K562 (cell line): ENCODE measurements around the gene VTI1B. TPM values are rescaled to one million over a fixed set of nuclear protein-coding genes. Genes with fewer than 3 reads are reported as not detected.
A peak's percentile ranks its signal among the peaks of the same experiment; 100 is the strongest.

ENCODE experiments used
- EP400 ChIP-seq: fragments of 450-650 bp; IDR thresholded peaks from 2 replicates; pipeline ENCODE4 v1.6.1; 2017; ENCODE audit warnings: antibody characterized with exemption, mild to moderate bottlenecking, moderate library complexity
- FOXA3 ChIP-seq, 2 experiments: fragments of 450-650 bp in 1 of 2; sonication (generic) in 1 of 2; formaldehyde crosslinking; IDR thresholded peaks in 1 of 2; conservative IDR thresholded peaks in 1 of 2; 2 replicates each; pipeline versions ENCODE4 v1.4.0 to v1.8.0; 2020 to 2022; ENCODE audit warnings: mild to moderate bottlenecking in 2 of 2, missing genetic modification reagents in 1 of 2
- HNRNPLL ChIP-seq: fragments of 200-400 bp; formaldehyde crosslinking; IDR thresholded peaks from 2 replicates; pipeline ENCODE4 v1.6.1; 2017; ENCODE audit warnings: low read length, low read depth, mild to moderate bottlenecking; ENCODE audit not compliant: poor library complexity, severe bottlenecking
- KDM5B ChIP-seq: fragments of 200-600 bp; sonication (generic); IDR thresholded peaks from 2 replicates; pipeline ENCODE4 v1.6.1; 2012; ENCODE audit warnings: low read depth, mild to moderate bottlenecking, moderate library complexity, low read length, control low read depth, inconsistent platforms; ENCODE audit not compliant: insufficient replicate concordance
- L3MBTL2 ChIP-seq: fragments of 450-650 bp; IDR thresholded peaks from 2 replicates; pipeline ENCODE4 v1.6.1; 2016; ENCODE audit warnings: mild to moderate bottlenecking, moderate library complexity
- NR2C2 ChIP-seq, 2 experiments: fragments of 200-800 bp in 1 of 2; sonication (Bioruptor generic) in 1 of 2; sonication (generic) in 1 of 2; formaldehyde crosslinking in 1 of 2; IDR thresholded peaks; 2 replicates each; pipeline versions ENCODE4 v1.6.1 to v1.8.0; 2016 to 2022; ENCODE audit warnings: mild to moderate bottlenecking in 1 of 2, missing compliant biosample characterization in 1 of 2, missing genetic modification characterization in 1 of 2, missing genetic modification reagents in 1 of 2
- PHF21A ChIP-seq: fragments of 450-650 bp; IDR thresholded peaks from 2 replicates; pipeline ENCODE4 v1.6.1; 2017; ENCODE audit warnings: low read depth, borderline replicate concordance
- RFX5 ChIP-seq: IDR thresholded peaks from 2 replicates; pipeline ENCODE4 v1.6.1; 2011; ENCODE audit warnings: low read depth, mild to moderate bottlenecking, improper control_type of control experiment, low read length
- TSC22D4 ChIP-seq: fragments of 450-650 bp; IDR thresholded peaks from 2 replicates; pipeline ENCODE4 v1.6.1; 2016; ENCODE audit warnings: missing genetic modification characterization, missing biosample characterization, control low read depth
- ZFP1 ChIP-seq: fragments of 450-650 bp; formaldehyde crosslinking; IDR thresholded peaks from 2 replicates; pipeline ENCODE4 v1.4.0; 2020; ENCODE audit warnings: mild to moderate bottlenecking, mixed read lengths
- polyA plus RNA-seq, 8 experiments: library from polyadenylated mRNA; depleted of rRNA in 4 of 8; stranded (reverse) in 5 of 8; unstranded in 3 of 8; fragments of >200 nt; fragmentation: Nextera tagmentation in 2 of 8; fragmentation: Illumina TruSeq in 1 of 8; extraction: Ambion mirVana in 2 of 8; extraction: Trizol in 1 of 8; gene quantifications; 2 replicates each; pipeline versions ENCODE4 v1.2.1 to v1.2.3, GENCODE V29; 2011 to 2014; ENCODE audit warnings: inconsistent platforms in 1 of 8, missing spikeins in 1 of 8
- total RNA-seq, 7 experiments: library from RNA; depleted of rRNA in 6 of 7; stranded (reverse); fragments of >200 nt in 6 of 7; fragmentation: Illumina TruSeq in 2 of 7; extraction: Trizol in 2 of 7; gene quantifications; 2 replicates each; pipeline versions ENCODE4 v1.2.1 to v1.2.3, GENCODE V29; 2011 to 2021; ENCODE audit warnings: low replicate concordance in 1 of 7
- TF ChIP-seq, protein P1 (sequence below), 2 experiments: fragments of 450-650 bp; IDR thresholded peaks; 2 replicates each; pipeline ENCODE4 v1.6.1; 2016; ENCODE audit warnings: mild to moderate bottlenecking in 2 of 2, borderline replicate concordance in 1 of 2, low read depth in 1 of 2, moderate library complexity in 1 of 2
- TF ChIP-seq, protein P2 (sequence below): fragments of 450-650 bp; formaldehyde crosslinking; IDR thresholded peaks from 2 replicates; pipeline ENCODE4 v1.4.0; 2020; ENCODE audit warnings: mild to moderate bottlenecking
- TF ChIP-seq, protein P3 (sequence below): fragments of 250-450 bp; sonication (Bioruptor Pico); IDR thresholded peaks from 2 replicates; pipeline ENCODE4 v1.5.0; 2022; ENCODE audit warnings: mild to moderate bottlenecking

Gene VTI1B
- total and polyA plus RNA-seq, 9 of the 15 experiments (the other 6 are each of a cell fraction or from before 2014, with no cell fraction given) = 7.8 to 69.8 (median 50.1) TPM

DNA sequence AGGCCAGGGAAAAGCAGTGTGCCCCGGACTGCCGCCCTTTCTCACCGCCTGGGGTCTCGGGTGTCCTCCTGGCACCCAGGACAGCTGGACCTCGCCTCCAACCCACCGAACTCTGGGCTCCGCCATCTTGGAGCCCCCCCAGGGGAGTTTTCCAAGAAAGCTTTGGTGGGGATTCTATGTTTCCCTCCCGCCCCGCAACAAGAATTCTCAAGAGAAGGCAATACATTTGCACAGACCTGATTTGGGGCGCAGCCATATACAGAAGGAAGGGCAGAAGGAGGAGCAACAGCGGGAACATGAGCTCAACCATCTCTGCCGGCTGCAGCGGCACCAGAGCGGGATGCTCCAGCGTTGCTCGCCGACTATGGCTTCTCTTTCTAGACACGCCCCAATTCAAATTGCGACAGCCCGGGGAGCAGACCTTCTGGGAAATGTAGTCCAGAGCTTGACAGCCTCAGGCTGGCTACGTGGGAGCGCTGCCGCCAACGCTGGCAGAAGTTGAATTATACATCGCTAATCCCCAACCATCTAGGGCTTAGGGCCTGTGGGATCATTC is 21.0 kb upstream of the VTI1B start, which contains the start of gene RDH11 (continued):
- TF ChIP-seq, protein P1, sequence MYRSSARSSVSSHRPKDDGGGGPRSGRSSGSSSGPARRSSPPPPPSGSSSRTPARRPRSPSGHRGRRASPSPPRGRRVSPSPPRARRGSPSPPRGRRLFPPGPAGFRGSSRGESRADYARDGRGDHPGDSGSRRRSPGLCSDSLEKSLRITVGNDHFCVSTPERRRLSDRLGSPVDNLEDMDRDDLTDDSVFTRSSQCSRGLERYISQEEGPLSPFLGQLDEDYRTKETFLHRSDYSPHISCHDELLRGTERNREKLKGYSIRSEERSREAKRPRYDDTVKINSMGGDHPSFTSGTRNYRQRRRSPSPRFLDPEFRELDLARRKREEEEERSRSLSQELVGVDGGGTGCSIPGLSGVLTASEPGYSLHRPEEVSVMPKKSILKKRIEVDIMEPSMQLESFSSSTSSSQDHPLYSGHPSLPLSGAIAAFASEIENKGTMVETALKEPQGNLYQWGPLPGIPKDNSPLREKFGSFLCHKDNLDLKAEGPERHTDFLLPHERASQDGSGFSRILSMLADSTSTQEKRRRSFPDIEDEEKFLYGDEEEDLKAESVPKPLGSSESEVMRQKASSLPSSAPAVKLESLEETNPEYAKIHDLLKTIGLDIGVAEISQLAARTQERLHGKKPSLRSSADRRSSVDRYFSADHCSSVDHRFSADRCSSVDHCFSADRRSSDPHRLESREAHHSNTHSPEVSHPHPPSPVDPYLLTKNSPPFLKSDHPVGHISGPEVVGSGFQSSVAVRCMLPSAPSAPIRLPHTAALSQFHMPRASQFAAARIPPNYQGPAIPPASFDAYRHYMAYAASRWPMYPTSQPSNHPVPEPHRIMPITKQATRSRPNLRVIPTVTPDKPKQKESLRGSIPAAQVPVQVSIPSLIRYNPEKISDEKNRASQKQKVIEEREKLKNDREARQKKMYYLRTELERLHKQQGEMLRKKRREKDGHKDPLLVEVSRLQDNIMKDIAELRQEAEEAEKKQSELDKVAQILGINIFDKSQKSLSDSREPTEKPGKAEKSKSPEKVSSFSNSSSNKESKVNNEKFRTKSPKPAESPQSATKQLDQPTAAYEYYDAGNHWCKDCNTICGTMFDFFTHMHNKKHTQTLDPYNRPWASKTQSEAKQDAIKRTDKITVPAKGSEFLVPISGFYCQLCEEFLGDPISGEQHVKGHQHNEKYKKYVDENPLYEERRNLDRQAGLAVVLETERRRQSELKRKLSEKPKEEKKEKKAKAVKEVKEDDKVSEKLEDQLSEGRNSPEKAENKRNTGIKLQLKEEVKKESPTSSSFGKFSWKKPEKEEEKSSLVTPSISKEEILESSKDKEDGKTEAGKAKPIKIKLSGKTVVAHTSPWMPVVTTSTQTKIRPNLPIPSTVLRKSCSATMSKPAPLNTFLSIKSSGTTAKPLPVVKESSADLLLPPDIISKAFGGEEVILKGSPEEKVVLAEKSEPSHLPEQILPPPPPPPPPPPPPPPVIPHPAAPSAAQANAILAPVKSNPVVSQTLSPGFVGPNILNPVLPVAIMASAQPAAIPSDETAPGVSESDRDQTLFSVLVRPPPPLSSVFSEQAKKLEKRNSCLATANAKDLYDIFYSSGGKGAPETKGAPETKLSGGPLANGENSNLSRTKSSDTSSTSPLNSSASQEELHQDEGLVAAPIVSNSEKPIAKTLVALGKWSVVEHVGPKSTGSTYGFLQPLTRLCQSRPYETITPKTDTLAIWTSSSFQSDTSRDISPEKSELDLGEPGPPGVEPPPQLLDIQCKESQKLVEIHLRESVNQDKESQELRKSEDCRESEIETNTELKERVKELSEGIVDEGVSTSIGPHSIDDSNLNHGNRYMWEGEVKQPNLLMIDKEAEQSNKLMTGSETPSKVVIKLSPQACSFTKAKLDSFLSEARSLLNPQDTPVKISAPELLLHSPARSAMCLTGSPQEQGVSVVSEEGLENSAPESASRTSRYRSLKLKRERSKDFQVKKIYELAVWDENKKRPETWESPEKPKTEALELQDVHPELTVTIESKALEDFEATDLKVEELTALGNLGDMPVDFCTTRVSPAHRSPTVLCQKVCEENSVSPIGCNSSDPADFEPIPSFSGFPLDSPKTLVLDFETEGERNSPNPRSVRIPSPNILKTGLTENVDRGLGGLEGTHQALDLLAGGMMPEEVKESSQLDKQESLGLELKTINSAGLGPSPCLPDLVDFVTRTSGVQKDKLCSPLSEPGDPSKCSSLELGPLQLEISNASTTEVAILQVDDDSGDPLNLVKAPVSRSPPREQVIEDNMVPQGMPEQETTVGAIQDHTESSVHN (IDR thresholded peaks at IDR 0.05; ENCODE audit: borderline replicate concordance in 1 of 2, low read depth in 1 of 2) = no peak
- no peak for TF ChIP-seq TSC22D4
- TF ChIP-seq FOXA3 (CRISPR knock-in tag; conservative IDR thresholded peaks at IDR 0.05 in 1 of 2, IDR thresholded peaks at IDR 0.05 in 1 of 2) = no peak
- no peak for TF ChIP-seq RFX5
- no peak for TF ChIP-seq ZFP1 (CRISPR knock-in tag)
- no peak for TF ChIP-seq NR2C2 (CRISPR knock-in tag; IDR thresholded peaks at IDR 0.05)
- no peak for TF ChIP-seq NR2C2 (tag; IDR thresholded peaks at IDR 0.05)
- no peak for TF ChIP-seq PHF21A
- peak; percentile 65; the same call in 1 of the 2 replicates for TF ChIP-seq EP400
- no peak for TF ChIP-seq L3MBTL2
- TF ChIP-seq, protein P2, sequence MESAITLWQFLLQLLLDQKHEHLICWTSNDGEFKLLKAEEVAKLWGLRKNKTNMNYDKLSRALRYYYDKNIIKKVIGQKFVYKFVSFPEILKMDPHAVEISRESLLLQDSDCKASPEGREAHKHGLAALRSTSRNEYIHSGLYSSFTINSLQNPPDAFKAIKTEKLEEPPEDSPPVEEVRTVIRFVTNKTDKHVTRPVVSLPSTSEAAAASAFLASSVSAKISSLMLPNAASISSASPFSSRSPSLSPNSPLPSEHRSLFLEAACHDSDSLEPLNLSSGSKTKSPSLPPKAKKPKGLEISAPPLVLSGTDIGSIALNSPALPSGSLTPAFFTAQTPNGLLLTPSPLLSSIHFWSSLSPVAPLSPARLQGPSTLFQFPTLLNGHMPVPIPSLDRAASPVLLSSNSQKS (CRISPR knock-in tag) = no peak
- TF ChIP-seq KDM5B = peak; percentile 39
- TF ChIP-seq HNRNPLL = no peak
- TF ChIP-seq, protein P3, sequence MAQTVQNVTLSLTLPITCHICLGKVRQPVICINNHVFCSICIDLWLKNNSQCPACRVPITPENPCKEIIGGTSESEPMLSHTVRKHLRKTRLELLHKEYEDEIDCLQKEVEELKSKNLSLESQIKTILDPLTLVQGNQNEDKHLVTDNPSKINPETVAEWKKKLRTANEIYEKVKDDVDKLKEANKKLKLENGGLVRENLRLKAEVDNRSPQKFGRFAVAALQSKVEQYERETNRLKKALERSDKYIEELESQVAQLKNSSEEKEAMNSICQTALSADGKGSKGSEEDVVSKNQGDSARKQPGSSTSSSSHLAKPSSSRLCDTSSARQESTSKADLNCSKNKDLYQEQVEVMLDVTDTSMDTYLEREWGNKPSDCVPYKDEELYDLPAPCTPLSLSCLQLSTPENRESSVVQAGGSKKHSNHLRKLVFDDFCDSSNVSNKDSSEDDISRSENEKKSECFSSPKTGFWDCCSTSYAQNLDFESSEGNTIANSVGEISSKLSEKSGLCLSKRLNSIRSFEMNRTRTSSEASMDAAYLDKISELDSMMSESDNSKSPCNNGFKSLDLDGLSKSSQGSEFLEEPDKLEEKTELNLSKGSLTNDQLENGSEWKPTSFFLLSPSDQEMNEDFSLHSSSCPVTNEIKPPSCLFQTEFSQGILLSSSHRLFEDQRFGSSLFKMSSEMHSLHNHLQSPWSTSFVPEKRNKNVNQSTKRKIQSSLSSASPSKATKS = no peak
